Measurements from ENCODE around the gene SLC37A2.
"Not testable (repeated sequence)": the region's sequence is repeated elsewhere in the genome, so short reads cannot be mapped to it uniquely, and the experiment has no call there.

Gene SLC37A2

GRCh38 chr11:125062931-125063428 is at the start of gene SLC37A2:
Gene SLC37A2 (plus strand): TSS chr11:125063305. CDS start chr11:125063368, 63 bp downstream.
- DNase-seq (ENCODE audit: insufficient read length, low spot score) (no peak), FAIRE-seq (no peak)
- TF ChIP-seq, protein P1, sequence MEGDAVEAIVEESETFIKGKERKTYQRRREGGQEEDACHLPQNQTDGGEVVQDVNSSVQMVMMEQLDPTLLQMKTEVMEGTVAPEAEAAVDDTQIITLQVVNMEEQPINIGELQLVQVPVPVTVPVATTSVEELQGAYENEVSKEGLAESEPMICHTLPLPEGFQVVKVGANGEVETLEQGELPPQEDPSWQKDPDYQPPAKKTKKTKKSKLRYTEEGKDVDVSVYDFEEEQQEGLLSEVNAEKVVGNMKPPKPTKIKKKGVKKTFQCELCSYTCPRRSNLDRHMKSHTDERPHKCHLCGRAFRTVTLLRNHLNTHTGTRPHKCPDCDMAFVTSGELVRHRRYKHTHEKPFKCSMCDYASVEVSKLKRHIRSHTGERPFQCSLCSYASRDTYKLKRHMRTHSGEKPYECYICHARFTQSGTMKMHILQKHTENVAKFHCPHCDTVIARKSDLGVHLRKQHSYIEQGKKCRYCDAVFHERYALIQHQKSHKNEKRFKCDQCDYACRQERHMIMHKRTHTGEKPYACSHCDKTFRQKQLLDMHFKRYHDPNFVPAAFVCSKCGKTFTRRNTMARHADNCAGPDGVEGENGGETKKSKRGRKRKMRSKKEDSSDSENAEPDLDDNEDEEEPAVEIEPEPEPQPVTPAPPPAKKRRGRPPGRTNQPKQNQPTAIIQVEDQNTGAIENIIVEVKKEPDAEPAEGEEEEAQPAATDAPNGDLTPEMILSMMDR (IDR thresholded peaks at IDR 0.05; ENCODE audit: insufficient read depth, missing control alignments): no peak

DNA sequence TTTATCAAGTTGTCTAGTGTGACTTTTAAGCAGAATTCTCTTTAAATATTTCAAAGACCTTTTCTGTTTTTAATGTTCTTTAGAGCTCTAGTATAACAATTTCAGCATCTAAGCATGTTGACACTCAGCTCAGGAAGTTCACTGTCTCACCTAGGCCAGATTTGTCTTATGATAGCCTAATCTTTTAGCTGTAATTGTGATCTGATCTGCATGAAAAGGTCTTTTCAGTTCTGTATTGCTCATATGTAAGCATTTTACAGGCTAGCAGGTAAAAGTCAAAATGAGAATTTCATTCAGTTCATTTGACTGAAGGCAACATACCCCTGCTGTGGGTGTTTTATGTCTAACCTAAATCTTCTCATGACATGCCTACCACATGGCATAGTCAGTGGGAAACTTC is 46.7 kb upstream of the SLC37A2 start:
- DNase-seq (ENCODE audit: insufficient read length, low spot score) (no peak), FAIRE-seq (no peak)
- TF ChIP-seq, protein P1 (IDR thresholded peaks at IDR 0.05; ENCODE audit: insufficient read depth, missing control alignments): no peak

DNA sequence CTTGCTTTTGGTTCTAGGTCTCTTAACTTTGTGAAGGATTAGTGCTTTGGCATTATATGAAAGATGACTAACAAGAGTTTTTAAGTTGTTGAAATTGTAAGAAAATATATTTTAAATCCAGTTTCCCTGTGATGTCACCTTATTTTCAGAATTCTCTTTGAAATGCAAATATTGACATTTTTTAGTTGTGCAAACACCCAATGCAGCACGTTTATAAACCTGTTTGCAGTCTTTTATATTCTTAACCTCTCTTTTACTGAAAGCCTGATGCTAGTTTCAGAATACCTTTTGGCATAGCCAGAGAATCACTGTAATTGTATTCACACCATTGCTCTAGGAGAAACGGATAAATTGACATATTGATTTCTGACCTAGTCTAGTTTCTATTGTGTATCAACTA is 42.8 kb upstream of the SLC37A2 start:
- TF ChIP-seq, protein P1 (IDR thresholded peaks at IDR 0.05; ENCODE audit: insufficient read depth, missing control alignments): no peak
- FAIRE-seq (no peak), DNase-seq (ENCODE audit: insufficient read length, low spot score) (no peak)

- DNase-seq (ENCODE audit: insufficient read length, low spot score) (no peak), FAIRE-seq (no peak)
- TF ChIP-seq, protein P1 (IDR thresholded peaks at IDR 0.05; ENCODE audit: insufficient read depth, missing control alignments): no peak
Observed at GRCh38 chr11:125022551-125022950, 40.6 kb upstream of the SLC37A2 start.

DNA sequence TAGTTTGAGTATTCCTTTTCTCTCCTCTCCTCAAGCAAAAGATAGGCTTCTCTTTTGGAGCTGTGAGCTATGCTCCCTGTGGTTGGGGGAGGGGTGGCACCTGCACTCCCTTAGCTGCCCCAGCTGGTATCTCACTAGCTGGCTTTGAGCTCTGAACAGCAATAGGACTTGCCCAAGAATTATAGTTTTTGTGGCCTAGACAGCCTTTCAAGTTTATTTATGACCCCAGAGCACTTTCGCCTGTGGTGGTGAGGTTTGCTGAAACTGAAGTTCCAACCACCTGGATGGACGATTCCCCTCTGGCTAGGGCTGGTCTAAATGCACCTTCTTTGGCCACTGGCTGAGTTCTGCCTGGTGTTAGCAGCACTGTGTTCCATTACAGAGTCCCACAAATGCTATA is 37.1 kb upstream of the SLC37A2 start:
- no peak for DNase-seq (ENCODE audit: insufficient read length, low spot score)
- TF ChIP-seq, protein P1 (IDR thresholded peaks at IDR 0.05; ENCODE audit: insufficient read depth, missing control alignments): no peak
- FAIRE-seq: no peak

DNA sequence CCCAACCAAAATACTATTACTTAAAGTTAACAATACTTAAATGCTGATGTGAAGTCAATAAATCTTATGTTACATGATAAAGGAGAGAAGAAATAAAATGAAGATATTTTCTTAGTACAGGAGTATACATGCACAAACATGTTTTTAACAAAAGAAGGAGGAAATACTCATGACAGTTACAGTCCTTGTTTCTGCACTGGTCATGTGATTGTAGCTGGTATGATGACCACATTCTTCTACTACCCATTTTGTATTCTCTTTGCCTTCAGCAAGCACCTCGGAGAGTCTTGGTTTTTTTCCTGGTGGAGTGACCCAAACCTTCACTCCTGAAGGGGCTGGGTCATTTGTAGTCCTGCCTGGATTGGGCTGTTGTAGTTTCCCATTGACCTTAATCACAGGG is 33.7 kb upstream of the SLC37A2 start:
- not testable (repeated sequence) for DNase-seq (ENCODE audit: insufficient read length, low spot score); FAIRE-seq

- TF ChIP-seq, protein P1 (IDR thresholded peaks at IDR 0.05; ENCODE audit: insufficient read depth, missing control alignments): no peak
- DNase-seq (ENCODE audit: insufficient read length, low spot score) (no peak), FAIRE-seq (no peak)
Observed at GRCh38 chr11:125036933-125037332, 26.2 kb upstream of the SLC37A2 start.
